NCI-H526 treated with DMSO at 0.1 percent for 48 hours (cell line): ENCODE measurements around the gene PCGF5.

Experiments used
- DNase-seq: peaks from one replicate; lab custom pipeline; 2025; lab: John Stamatoyannopoulos, UW

Gene PCGF5

DNA sequence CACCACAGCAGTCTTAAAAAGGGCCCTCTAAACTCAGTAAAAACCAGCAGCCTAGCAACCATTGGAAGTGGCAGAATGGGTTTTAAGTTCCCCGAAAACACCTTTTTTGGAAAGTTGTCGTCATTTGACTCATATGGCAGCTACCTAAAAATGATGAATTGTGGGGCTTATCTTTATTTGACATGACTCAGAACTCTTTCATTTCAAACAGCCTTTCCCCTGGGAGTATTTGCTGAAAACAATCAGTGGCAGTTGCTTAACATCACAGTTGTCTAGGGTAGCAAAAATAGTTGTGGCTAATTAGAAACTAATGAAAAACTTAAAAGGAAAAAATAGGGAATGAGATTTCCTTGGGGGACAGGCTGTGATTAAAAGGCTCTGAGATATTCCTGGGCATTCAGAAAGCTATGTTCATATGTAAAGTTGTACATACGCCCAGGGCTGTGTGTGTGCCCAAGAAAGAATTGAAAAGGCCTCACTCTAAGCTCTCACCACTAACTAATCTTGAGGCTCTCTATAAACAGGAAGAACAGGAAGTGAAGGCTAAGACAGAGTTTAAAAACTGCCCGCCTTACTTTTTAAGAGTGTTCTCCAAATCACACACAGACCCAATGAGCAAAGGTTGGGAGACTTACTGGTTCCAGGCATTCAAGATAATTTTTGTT is 108.0 kb downstream of the PCGF5 start:
- no peak for DNase-seq
